ENCODE results near the gene SOWAHB. TPM values are rescaled to one million over a fixed set of nuclear protein-coding genes. Genes with fewer than 3 reads are reported as not detected.
"Not testable (repeated sequence)": the region's sequence is repeated elsewhere in the genome, so short reads cannot be mapped to it uniquely, and the experiment has no call there.

SOWAHB gene
- total RNA-seq, 6 donors from 2014 or later: 1.3 to 8.4 (median 3.4) TPM

DNA sequence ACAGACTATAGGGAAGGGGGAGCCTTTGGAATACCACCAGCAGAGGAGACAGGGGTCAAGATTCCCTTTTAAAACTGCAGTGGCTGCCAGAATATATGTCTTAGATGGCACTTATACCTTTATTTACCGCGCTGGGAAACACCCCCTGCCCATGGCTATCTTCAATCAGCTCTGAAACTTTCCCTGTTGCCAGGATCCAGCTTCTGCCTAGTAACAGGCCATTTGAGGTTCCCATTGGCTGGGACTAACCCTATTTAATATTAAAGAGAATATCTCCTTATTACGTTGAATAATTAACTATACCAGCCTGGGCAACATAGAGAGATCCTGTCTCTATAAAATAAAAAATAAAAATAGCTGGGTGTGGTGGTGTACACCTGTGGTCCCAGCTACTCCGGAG is 23.8 kb downstream of the SOWAHB start:
- Histone ChIP-seq H3K4me3 (no peak overlapping the region), H3K27me3 (no peaks in the 10 kb centered on the region), H3K9me3 (no peaks in the 10 kb centered on the region), H3K27ac (no peak overlapping the region), H3K36me3 (no peaks in the 10 kb centered on the region), H3K4me1 (no peaks in the 10 kb centered on the region)
- TF ChIP-seq POLR2AphosphoS5 (IDR thresholded peaks at IDR 0.05): no peak
- TF ChIP-seq POLR2A (IDR thresholded peaks at IDR 0.05): no peak
- TF ChIP-seq EP300 (IDR thresholded peaks at IDR 0.05): no peak
- no peak for TF ChIP-seq CTCF (IDR thresholded peaks at IDR 0.05)
- DNase-seq: no peak
- 88 to 90% methylated on average over 4 of the region's 4 CpGs for WGBS, 2 donors
- ATAC-seq (ENCODE audit: low FRiP score in 2 of 2): no peak

GRCh38 chr4:76873495-76873894 is 24.4 kb downstream of the SOWAHB start:
- WGBS, 2 donors: 44 to 64% methylated on average over 1 of the region's 1 CpG
- Histone ChIP-seq H3K36me3 (no peaks in the 10 kb centered on the region), H3K27ac (no peak overlapping the region), H3K4me1 (no peaks in the 10 kb centered on the region), H3K4me3 (no peak overlapping the region), H3K9me3 (no peaks in the 10 kb centered on the region), H3K27me3 (no peaks in the 10 kb centered on the region)
- no peak for TF ChIP-seq EP300 (IDR thresholded peaks at IDR 0.05)
- TF ChIP-seq POLR2A (IDR thresholded peaks at IDR 0.05): no peak
- no peak for TF ChIP-seq CTCF (IDR thresholded peaks at IDR 0.05)
- no peak for TF ChIP-seq POLR2AphosphoS5 (IDR thresholded peaks at IDR 0.05)
- DNase-seq (no peak), ATAC-seq (ENCODE audit: low FRiP score in 2 of 2) (no peak)

GRCh38 chr4:76872556-76872955 is 25.4 kb downstream of the SOWAHB start:
- no peaks in the 10 kb centered on the region for H3K4me1 ChIP-seq
- H3K27me3 ChIP-seq: no peaks in the 10 kb centered on the region
- DNase-seq: no peak
- no peak overlapping the region for H3K27ac ChIP-seq
- ATAC-seq (ENCODE audit: low FRiP score in 2 of 2): no peak
- H3K36me3 ChIP-seq: no peaks in the 10 kb centered on the region
- TF ChIP-seq EP300 (IDR thresholded peaks at IDR 0.05) (no peak), POLR2A (IDR thresholded peaks at IDR 0.05) (no peak), POLR2AphosphoS5 (IDR thresholded peaks at IDR 0.05) (no peak), CTCF (IDR thresholded peaks at IDR 0.05) (no peak)
- H3K9me3 ChIP-seq: no peaks in the 10 kb centered on the region
- no peak overlapping the region for H3K4me3 ChIP-seq

DNA sequence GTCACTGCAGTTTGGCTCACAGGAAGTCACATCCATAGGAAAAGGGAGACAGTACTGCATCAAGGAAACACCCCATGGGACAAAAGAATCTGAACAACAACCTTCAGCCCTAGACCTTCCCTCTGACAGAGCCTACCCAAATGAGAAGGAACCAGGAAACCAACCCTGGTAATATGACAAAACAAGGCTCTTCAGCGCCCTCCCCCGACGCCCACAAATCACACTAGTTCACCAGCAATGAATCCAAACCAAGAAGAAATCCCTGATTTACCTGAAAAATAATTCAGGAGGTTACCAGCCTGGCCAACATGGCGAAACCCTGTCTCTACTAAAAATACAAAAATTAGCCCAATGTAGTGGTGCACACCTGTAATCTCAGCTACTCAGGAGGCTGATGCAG is 29.2 kb downstream of the SOWAHB start:
- H3K27ac ChIP-seq; H3K9me3 ChIP-seq; ATAC-seq (ENCODE audit: low FRiP score in 2 of 2); DNase-seq; H3K36me3 ChIP-seq; H3K27me3 ChIP-seq; H3K4me1 ChIP-seq; H3K4me3 ChIP-seq: not testable (repeated sequence)
- 92 to 96% methylated on average over 4 of the region's 4 CpGs for WGBS, 2 donors

GRCh38 chr4:76867880-76868655 is 29.9 kb downstream of the SOWAHB start:
- Histone ChIP-seq H3K27ac (no peak overlapping the region), H3K9me3 (no peaks in the 10 kb centered on the region), H3K27me3 (no peaks in the 10 kb centered on the region), H3K4me1 (no peaks in the 10 kb centered on the region), H3K36me3 (no peaks in the 10 kb centered on the region), H3K4me3 (no peak overlapping the region)
- DNase-seq (peak in 1 of 2 donors; percentile 11), ATAC-seq (ENCODE audit: low FRiP score in 2 of 2) (no peak)
- TF ChIP-seq POLR2A (IDR thresholded peaks at IDR 0.05) (no peak), CTCF (IDR thresholded peaks at IDR 0.05) (no peak), POLR2AphosphoS5 (IDR thresholded peaks at IDR 0.05) (no peak), EP300 (IDR thresholded peaks at IDR 0.05) (no peak)
- 74 to 76% methylated on average over 11 to 16 of the region's 16 CpGs for WGBS, 2 donors

All from upper lobe of left lung (tissue), 6 donors.